Measurements from ENCODE around the gene SNUPN.
A peak's percentile ranks its signal among the peaks of the same experiment; 100 is the strongest.
"Not testable (repeated sequence)": the region's sequence is repeated elsewhere in the genome, so short reads cannot be mapped to it uniquely, and the experiment has no call there.

SNUPN gene

DNA sequence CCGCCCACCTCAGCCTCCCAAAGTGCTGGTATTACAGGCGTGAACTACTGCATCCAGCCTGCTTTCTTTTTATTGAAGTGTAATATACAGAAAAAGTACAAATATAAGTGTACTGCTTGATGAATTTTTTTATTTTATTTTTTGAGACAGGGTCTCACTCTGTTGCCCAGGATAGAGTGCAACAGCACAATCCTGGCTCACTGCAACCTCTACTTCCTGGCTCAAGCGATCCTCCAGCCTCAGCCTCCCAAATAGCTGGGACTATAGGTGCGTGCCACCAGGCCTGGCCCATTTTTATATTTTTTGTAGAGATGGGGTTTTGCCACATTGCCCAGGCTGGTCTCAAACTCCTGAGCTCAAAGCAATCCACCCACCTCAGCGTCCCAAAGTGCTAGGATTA is 42.6 kb downstream of the SNUPN start:
- not testable (repeated sequence) for H3K9ac ChIP-seq (ENCODE audit: low read length); H3K4me1 ChIP-seq (ENCODE audit: control insufficient read depth, insufficient read depth, low read length); H3K36me3 ChIP-seq (ENCODE audit: control insufficient read depth, insufficient read depth, low read length); H3K27me3 ChIP-seq (ENCODE audit: control insufficient read depth, insufficient read depth, low read length); H3K27ac ChIP-seq (ENCODE audit: low read depth, low read length); H3K4me3 ChIP-seq (ENCODE audit: low read length)

DNA sequence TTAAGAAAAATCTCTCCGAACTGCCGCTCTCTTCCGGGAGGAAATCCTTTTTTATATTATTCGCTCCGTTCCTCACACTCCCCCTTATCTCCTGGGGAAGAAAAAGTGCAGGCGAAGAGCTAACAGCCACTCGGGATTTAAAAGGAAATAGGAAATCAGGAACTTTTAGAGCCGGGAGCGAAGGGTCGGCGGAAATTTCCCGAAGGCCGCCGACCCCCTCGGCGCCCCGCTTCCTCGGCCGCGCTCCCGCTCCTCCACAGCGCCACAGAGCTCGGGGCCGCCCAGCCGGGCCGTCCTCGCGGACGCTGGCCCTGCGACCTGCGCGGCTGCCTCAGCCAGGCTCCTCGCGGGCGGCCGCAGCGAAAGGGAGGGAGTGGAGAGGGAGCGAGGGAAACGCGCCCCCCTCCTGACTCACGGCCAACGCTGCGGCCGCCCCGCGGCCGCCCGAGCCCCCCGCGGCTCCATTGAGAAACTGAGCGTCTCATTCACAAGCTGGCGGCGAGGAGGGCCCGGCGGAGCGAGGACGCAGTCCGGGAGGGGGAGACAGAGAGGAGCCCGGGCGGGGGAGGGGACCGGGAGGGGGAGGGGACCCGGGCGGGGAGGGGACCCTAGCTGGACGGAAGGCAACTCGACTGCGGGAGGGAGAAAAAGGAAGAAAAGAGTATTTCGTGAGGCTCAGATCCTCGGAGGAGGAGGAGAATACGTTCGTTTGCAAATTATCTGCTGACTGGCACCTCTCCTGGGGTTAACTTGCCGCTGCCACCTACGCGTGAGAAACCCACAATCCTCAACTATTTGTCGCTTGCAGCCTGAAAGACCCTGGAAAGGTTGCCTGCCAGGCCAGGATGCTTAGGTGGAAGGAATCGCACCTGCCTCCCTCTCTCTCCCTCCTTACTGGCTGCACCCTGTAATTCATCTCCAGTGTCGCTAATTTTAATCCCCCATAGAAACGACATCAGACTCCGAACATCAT is 46.3 kb downstream of the SNUPN start, which contains the start of gene PTPN9:
Gene PTPN9, minus strand, starts transcription at position 368 of the 973 bp plus-strand sequence. CDS start 539 bp downstream, outside the sequence.
- Histone ChIP-seq H3K4me1 (ENCODE audit: control insufficient read depth, insufficient read depth, low read length) (peaks cover 6% of the 10 kb centered on the region), H3K4me3 (ENCODE audit: low read length) (peak within 1 kb of the TSS; percentile 90), H3K27ac (ENCODE audit: low read depth, low read length) (peak within 1 kb of the TSS; percentile 78), H3K27me3 (ENCODE audit: control insufficient read depth, insufficient read depth, low read length) (no peaks in the 10 kb centered on the region), H3K36me3 (ENCODE audit: control insufficient read depth, insufficient read depth, low read length) (no peaks in the 10 kb centered on the region), H3K9ac (ENCODE audit: low read length) (peak within 1 kb of the TSS; percentile 88)

DNA sequence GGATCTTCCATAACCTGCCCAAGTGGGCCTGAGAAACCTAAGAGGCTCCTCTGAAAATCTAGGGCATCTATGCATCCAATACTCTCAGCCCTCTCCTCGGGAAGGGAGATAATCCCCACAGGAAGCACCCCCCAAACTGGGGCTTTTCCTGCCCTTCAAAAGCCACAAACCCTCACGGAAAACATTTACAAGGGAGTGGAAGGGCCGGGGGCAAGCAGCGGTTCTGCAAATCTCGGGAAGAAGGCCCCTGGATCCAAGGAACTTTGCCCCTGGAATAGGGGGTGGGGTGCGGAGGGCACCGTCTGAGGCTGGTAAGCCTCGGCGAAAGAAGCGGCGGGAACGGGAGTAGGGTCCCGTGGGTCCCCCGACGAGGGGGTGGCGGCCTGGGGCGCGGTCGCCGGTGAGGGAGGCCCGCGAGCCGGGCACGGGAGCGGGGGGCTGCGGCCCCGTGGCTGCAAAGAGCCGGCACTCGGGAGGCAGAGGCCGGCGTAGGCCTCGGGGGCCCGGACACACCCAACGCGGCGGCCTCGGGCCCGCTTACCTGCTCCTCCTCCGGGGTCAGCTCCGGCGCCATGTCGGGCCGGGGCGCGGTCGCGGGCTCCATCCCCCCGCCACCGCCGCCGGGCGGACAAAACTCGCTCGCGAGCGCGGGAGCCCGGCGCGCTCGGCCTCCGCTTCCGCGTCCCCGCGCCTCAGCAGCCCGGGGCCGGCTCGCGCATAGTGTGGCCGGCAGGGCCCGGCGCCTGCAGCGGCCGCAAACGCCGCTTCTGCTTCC is 47.2 kb downstream of the SNUPN start:
- Histone ChIP-seq H3K27ac (ENCODE audit: low read depth, low read length) (peak overlapping the region; percentile 78), H3K4me3 (ENCODE audit: low read length) (peak overlapping the region; percentile 90), H3K4me1 (ENCODE audit: control insufficient read depth, insufficient read depth, low read length) (peaks cover 6% of the 10 kb centered on the region), H3K9ac (ENCODE audit: low read length) (peak overlapping the region; percentile 88), H3K27me3 (ENCODE audit: control insufficient read depth, insufficient read depth, low read length) (no peaks in the 10 kb centered on the region), H3K36me3 (ENCODE audit: control insufficient read depth, insufficient read depth, low read length) (no peaks in the 10 kb centered on the region)

DNA sequence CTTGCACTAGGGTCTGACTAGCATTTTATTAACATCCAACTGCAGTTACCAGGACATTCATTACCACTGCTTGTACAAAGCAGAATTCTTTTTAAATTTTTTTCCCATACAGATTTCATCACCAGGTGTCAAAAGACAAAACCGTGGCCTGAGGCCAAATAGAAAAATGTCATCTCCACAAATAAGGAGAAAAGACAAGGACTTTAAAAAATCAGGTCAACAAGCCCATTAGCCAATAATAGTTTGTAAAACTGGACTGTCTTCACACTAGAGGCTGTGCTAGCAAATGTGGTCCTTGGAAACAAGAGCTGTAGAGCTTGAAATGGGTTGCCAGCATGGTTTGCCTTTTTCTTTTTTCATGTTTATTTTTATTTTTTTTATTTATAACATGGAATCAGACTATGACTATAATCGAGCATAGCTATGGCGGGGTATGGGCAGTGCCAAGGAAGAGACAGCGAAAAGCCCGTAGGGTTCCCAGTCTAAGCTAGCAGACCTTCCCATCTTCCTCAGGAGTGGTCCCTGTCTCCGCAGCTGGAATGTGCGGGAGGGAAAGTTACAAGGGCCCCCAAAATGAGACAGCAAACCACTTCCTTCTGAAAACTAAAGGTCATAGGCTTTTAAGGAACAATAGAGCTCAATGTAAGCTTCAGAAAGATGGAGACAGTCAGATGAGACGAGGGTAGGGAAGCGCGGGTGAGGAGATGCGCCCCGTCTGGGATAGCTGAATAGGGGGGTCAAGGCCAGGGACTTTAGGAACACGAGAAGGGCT is 47.9 kb downstream of the SNUPN start:
- Histone ChIP-seq H3K36me3 (ENCODE audit: control insufficient read depth, insufficient read depth, low read length) (no peaks in the 10 kb centered on the region), H3K4me1 (ENCODE audit: control insufficient read depth, insufficient read depth, low read length) (peaks cover 6% of the 10 kb centered on the region), H3K27ac (ENCODE audit: low read depth, low read length) (peak overlapping the region; percentile 78), H3K4me3 (ENCODE audit: low read length) (peak overlapping the region; percentile 90), H3K27me3 (ENCODE audit: control insufficient read depth, insufficient read depth, low read length) (no peaks in the 10 kb centered on the region), H3K9ac (ENCODE audit: low read length) (peak overlapping the region; percentile 88)

DNA sequence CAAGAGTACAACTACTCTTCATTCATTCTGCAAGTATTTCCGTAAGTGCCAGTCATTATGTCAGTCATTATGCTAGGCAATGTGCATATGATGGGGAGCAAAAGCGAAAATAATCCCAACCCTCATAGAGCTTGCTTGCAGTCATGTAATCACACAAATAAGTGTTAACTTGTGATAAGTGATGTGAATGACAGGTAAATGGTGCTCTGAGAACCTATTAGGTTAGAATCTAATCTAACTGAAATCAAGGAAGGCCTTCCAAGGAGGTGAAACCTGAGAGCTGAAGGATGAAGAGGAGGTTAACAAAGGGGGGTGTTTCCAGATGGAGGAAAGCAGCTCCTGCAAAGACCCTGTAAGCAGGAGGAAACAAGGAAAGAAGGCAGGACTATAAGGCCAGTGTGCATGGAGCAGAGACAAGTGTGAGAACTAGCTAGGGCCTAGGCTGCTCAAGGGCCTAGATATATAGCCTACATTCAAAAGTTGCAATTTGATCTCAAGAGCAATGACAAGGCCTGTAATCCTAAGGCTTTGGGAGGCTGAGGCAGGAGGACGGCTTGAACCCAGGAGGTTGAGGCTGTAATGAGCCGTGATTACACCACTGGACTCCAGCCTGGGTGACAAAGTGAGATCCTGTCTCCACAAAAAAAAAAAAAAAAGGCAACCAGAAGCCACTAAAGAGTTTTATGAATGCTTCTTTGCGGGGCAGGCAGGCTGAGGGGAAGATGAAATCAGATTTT is 51.7 kb downstream of the SNUPN start:
- no peaks in the 10 kb centered on the region for H3K27me3 ChIP-seq (ENCODE audit: control insufficient read depth, insufficient read depth, low read length)
- peaks cover 4% of the 10 kb centered on the region for H3K4me1 ChIP-seq (ENCODE audit: control insufficient read depth, insufficient read depth, low read length)

DNA sequence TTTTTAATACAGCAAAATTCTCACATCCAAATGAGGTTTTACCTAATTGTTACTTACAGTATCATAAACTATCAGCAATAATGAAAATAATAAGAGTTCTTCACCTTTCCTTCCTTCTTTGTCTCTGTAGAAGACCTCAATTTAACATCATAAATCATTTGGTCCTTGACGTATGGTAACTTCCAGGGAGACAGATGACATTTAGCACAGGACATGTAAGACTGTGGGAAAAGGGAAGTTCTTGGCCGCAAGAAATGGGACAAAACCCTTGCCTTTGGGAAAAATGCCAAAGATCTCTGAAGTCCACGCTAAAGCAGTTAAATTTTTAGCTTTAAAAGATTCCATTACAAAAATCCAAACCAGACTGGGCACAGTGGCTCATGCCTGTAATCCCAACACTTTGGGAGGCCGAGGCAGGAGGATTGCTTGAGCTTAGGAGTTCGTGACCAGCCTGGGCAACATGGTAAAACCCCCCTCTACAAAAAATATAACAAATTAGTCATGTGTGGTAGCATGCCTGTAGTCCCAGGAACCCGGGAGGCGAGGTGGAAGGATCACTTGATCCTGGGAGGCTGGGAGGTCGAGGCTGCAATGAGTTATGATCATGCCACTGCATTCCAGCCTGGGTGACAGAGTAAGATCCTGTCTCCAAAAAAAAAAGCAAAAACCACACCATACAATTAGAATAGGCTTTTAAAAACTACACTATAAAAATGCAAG is 55.2 kb downstream of the SNUPN start:
- Histone ChIP-seq H3K36me3 (ENCODE audit: control insufficient read depth, insufficient read depth, low read length) (no peaks in the 10 kb centered on the region), H3K27me3 (ENCODE audit: control insufficient read depth, insufficient read depth, low read length) (no peaks in the 10 kb centered on the region), H3K4me3 (ENCODE audit: low read length) (no peak overlapping the region), H3K4me1 (ENCODE audit: control insufficient read depth, insufficient read depth, low read length) (no peaks in the 10 kb centered on the region), H3K27ac (ENCODE audit: low read depth, low read length) (no peak overlapping the region), H3K9ac (ENCODE audit: low read length) (no peak overlapping the region)

More for the DNA sequence above, 51.7 kb downstream of the SNUPN start:
- no peak overlapping the region for H3K4me3 ChIP-seq (ENCODE audit: low read length)
- H3K27ac ChIP-seq (ENCODE audit: low read depth, low read length) = no peak overlapping the region
- no peaks in the 10 kb centered on the region for H3K36me3 ChIP-seq (ENCODE audit: control insufficient read depth, insufficient read depth, low read length)
- H3K9ac ChIP-seq (ENCODE audit: low read length) = no peak overlapping the region

DNA sequence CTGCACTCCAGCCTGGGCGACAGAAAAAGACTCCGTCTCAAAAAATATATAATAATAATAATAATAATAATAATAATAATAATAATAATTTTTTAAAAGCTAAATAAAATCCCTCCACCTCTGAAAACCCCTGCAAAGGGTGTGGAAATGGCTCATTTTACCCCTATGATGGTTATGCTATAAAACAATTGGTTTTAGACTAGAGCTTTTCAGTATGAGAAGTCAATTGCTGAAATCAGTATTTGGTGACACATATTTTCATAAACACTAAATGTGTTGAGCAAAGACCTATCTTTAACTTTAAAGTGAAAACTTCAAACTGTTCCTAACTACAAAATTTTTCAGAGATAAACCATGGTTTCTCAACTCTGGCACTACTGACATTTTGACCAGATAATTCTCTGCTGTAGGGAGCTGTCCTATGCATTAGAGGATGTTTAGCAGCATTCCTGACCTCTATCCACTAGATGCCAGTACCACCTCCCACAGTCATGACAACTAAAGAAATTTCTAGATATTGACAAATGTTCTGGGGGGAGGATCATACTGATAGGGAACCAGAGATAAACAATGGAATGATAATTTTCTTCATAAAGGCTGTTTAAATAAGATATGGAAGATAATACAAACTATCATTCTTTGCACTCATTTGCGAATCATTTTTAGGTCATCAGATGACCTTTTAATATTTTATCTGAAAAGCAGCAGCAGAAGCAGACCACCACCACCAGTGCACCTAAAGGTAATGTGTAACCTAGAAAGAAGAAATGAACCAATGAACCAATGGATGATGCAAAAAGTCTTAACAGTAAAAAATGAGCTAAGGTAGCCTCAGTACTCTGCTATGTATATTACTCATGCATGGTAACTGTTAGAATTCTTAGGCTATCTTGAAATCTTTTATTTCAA is 60.2 kb downstream of the SNUPN start:
- H3K36me3 ChIP-seq (ENCODE audit: control insufficient read depth, insufficient read depth, low read length) = no peaks in the 10 kb centered on the region
- no peaks in the 10 kb centered on the region for H3K4me1 ChIP-seq (ENCODE audit: control insufficient read depth, insufficient read depth, low read length)
- no peak overlapping the region for H3K9ac ChIP-seq (ENCODE audit: low read length)
- no peak overlapping the region for H3K27ac ChIP-seq (ENCODE audit: low read depth, low read length)
- no peak overlapping the region for H3K4me3 ChIP-seq (ENCODE audit: low read length)
- H3K27me3 ChIP-seq (ENCODE audit: control insufficient read depth, insufficient read depth, low read length) = no peaks in the 10 kb centered on the region

DNA sequence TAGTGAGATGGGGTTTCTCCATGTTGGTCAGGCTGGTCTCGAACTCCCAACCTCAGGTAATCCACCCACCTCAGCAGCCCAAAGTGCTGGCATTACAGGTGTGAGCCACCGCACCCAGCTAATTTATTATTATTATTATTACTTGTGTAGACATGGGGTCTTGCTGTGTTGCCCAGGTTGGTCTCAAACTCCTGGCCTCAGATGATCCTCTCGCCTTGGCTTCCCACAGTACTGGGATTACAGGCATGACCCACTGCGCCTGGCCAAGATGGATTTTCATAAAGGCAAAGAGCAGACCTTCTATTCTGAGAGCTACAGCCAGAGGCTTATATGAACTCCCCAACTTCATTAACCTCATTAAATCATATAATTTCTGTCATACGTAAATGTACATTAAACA is 63.6 kb downstream of the SNUPN start:
- H3K4me3 ChIP-seq (ENCODE audit: low read length) = no peak overlapping the region
- H3K9ac ChIP-seq (ENCODE audit: low read length) = no peak overlapping the region
- H3K4me1 ChIP-seq (ENCODE audit: control insufficient read depth, insufficient read depth, low read length) = no peaks in the 10 kb centered on the region
- H3K27me3 ChIP-seq (ENCODE audit: control insufficient read depth, insufficient read depth, low read length) = no peaks in the 10 kb centered on the region
- no peak overlapping the region for H3K27ac ChIP-seq (ENCODE audit: low read depth, low read length)
- no peaks in the 10 kb centered on the region for H3K36me3 ChIP-seq (ENCODE audit: control insufficient read depth, insufficient read depth, low read length)

DNA sequence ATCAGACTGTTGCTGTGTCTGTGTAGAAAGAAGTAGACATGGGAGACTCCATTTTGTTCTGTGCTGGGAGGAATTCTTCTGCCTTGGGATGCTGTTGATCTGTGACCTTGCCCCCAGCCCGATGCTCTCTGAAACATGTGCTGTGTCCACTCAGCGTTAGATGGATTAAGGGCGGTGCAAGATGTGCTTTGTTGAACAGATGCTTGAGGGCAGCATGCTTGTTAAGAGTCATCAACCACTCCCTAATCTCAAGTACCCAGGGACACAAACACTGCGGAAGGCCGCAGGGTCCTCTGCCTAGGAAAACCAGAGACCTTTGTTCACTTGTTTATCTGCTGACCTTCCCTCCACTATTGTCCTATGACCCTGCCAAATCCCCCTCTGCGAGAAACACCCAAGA is 66.2 kb downstream of the SNUPN start:
- not testable (repeated sequence) for H3K4me3 ChIP-seq (ENCODE audit: low read length); H3K9ac ChIP-seq (ENCODE audit: low read length)

DNA sequence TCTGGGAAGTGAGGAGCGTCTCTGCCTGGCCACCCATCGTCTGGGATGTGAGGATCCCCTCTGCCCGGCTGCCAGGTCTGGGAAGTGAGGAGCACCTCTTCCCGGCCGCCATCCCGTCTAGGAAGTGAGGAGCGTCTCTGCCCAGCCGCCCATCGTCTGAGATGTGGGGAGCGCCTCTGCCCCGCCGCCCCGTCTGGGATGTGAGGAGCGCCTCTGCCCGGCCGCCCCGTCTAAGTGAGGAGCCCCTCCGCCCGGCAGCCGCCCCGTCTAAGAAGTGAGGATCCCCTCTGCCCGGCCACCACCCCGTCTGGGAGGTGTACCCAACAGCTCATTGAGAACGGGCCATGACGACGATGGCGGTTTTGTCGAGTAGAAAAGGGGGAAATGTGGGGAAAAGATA is 66.6 kb downstream of the SNUPN start:
- not testable (repeated sequence) for H3K9ac ChIP-seq (ENCODE audit: low read length); H3K27me3 ChIP-seq (ENCODE audit: control insufficient read depth, insufficient read depth, low read length); H3K27ac ChIP-seq (ENCODE audit: low read depth, low read length); H3K4me3 ChIP-seq (ENCODE audit: low read length); H3K36me3 ChIP-seq (ENCODE audit: control insufficient read depth, insufficient read depth, low read length); H3K4me1 ChIP-seq (ENCODE audit: control insufficient read depth, insufficient read depth, low read length)

More for the DNA sequence above, 66.2 kb downstream of the SNUPN start:
- H3K27me3 ChIP-seq (ENCODE audit: control insufficient read depth, insufficient read depth, low read length); H3K27ac ChIP-seq (ENCODE audit: low read depth, low read length); H3K4me1 ChIP-seq (ENCODE audit: control insufficient read depth, insufficient read depth, low read length); H3K36me3 ChIP-seq (ENCODE audit: control insufficient read depth, insufficient read depth, low read length): not testable (repeated sequence)
